ENCODE data around the gene HS2ST1. TPM values are rescaled to one million over a fixed set of nuclear protein-coding genes. Genes with fewer than 3 reads are reported as not detected.

HS2ST1 gene
- total and polyA plus RNA-seq, 4 donors: 4.1 to 20.3 (median 8.8) TPM

DNA sequence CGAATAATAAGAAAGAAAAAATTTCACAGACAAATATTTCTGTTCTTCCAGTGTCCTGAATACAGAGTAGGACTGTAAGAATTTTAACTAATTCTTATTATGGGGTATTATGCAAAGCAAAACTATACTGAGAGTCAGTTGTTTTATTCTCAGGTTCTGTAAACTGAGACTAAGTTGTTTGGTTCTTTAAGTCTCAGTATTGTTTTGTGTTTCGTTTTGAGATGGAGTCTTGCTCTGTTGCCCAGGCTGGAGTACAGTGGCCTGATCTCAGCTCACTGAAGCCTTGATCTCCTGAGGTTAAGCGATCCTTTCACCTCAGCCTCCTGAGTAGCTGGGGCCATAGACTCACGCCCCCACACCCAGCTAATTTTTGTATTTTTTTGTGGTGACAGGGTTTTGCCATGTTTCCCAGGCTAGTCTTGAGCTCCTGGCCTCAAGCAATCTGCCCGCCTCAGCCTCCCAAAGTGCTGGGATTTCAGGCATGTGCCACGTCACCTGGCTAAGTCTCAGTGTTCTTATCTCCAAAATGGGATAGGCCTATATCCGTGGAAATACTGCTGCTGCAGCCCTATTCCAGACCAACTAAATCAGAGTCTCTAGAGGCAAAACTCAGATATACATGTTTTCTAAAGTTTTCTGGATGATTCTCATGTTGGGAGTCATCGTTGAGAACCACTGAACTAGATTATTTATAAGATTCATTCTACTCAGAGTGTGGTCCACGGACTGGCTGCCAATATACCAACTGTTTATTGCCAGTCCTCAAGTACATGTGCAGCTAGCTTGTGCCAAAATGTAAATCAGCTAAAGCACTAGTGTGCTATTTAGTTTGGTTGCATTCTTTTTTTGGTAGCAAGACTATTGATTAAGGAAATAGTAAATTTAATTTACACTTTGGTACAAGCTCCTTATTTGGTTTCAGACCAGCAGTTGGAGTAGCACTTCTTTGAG is 116.6 kb downstream of the HS2ST1 start:
- DNase-seq (no peak), ATAC-seq (ENCODE audit: low FRiP score) (no peak)
- Histone ChIP-seq H3K4me3 (ENCODE audit: low read length in 2 of 2) (no peak overlapping the region), H3K4me1 (ENCODE audit: control insufficient read depth in 1 of 2, insufficient read depth in 2 of 2, low read length in 2 of 2) (no peaks in the 10 kb centered on the region), H3K27ac (ENCODE audit: low read depth in 1 of 2, low read length in 2 of 2) (no peak overlapping the region), H3K9me3 (ENCODE audit: control insufficient read depth, low read length) (no peaks in the 10 kb centered on the region), H3K27me3 (ENCODE audit: control insufficient read depth in 1 of 2, insufficient read depth in 2 of 2, low read length in 1 of 2) (no peaks in the 10 kb centered on the region), H3K36me3 (ENCODE audit: control insufficient read depth in 1 of 2, insufficient read depth in 2 of 2, low read length in 1 of 2) (no peaks in the 10 kb centered on the region)
- intact Hi-C loops (cut with DNase I): no loop called here
- WGBS, 2 donors: 85 to 88% methylated on average over 9 of the region's 9 CpGs

DNA sequence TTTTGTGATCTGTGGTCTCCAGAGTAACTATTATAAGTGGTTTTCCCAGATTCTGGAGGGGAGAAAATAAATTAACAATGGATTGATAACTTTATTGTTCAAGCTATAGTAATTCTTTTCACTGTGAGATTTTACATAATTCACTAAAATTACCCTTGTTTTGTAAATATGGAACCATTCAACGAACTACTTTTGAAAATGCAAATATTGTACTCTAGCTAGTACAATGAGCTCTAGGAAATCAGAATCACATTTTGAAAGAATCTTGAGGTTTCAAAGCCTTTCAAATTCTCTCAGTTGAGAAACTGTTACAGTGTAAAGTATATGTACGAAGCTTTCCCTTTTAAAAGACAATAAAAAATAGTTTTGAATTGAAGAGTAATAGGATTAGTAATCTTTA is 119.9 kb downstream of the HS2ST1 start:
- Histone ChIP-seq H3K36me3 (ENCODE audit: control insufficient read depth in 1 of 2, insufficient read depth in 2 of 2, low read length in 1 of 2) (no peaks in the 10 kb centered on the region), H3K27me3 (ENCODE audit: control insufficient read depth in 1 of 2, insufficient read depth in 2 of 2, low read length in 1 of 2) (no peaks in the 10 kb centered on the region), H3K9me3 (ENCODE audit: control insufficient read depth, low read length) (no peaks in the 10 kb centered on the region), H3K4me1 (ENCODE audit: control insufficient read depth in 1 of 2, insufficient read depth in 2 of 2, low read length in 2 of 2) (no peaks in the 10 kb centered on the region), H3K4me3 (ENCODE audit: low read length in 2 of 2) (no peak overlapping the region), H3K27ac (ENCODE audit: low read depth in 1 of 2, low read length in 2 of 2) (no peak overlapping the region)
- intact Hi-C loops (cut with DNase I): no loop called here
- ATAC-seq (ENCODE audit: low FRiP score) (no peak), DNase-seq (no peak)
- 90 to 94% methylated on average over 2 of the region's 2 CpGs for WGBS, 2 donors

DNA sequence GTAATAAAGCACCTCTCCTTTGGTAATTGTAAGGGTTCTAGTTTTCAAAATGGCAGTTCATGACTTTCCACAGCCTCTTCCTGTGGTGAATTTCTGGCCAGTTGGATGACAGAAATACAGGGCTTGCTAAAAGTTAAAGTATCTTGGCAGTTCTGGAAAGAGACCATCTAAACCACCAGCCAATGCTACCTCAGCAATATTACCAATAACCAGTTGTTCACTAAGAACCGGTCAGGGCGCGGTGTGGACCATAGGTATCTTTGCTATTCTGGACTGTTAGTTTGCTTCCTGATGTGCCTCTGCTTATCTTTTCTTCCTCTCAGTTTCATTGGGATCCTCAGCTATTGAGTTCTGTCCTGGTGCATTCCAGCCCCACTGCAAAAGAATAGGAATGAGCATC is 124.7 kb downstream of the HS2ST1 start:
- no peaks in the 10 kb centered on the region for H3K9me3 ChIP-seq (ENCODE audit: control insufficient read depth, low read length)

DNA sequence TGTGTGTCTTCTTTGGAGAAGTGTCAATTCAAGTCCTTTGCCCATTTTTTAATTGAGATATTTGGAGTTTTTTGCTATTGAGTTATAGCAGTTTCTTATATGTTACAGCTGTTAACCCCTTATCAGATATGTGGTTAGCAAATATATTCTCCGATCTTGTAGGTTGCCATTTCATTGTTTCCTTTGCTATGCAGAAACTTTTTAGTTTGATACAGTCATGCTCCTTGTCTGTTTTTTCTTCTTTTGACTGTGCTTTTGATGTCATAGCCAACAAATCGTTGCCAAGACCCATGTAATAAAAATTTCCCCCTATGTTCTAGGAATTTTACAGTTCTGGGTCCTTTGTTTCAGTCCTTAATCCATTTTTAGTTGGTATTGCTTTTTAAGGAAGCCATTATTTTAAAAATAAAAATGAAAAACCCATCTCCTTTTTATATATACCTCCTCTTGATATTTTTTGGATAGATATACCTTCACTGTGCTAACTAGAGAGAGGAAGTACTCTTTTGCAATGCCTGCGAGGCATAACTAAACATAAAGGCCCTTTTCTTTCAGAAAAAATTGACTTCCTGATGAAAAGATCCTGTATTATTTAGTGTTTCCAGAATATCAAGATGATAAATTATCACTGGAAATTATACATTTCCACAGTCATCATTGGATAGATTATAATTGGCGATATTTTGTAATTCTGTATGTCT is 127.8 kb downstream of the HS2ST1 start:
- ATAC-seq (ENCODE audit: low FRiP score): no peak
- intact Hi-C loops (cut with DNase I): no loop called here

More for the DNA sequence above, 124.7 kb downstream of the HS2ST1 start:
- Histone ChIP-seq H3K27ac (ENCODE audit: low read depth in 1 of 2, low read length in 2 of 2) (no peak overlapping the region), H3K4me3 (ENCODE audit: low read length in 2 of 2) (no peak overlapping the region), H3K27me3 (ENCODE audit: control insufficient read depth in 1 of 2, insufficient read depth in 2 of 2, low read length in 1 of 2) (no peaks in the 10 kb centered on the region), H3K4me1 (ENCODE audit: control insufficient read depth in 1 of 2, insufficient read depth in 2 of 2, low read length in 2 of 2) (no peaks in the 10 kb centered on the region), H3K36me3 (ENCODE audit: control insufficient read depth in 1 of 2, insufficient read depth in 2 of 2, low read length in 1 of 2) (no peaks in the 10 kb centered on the region)
- ATAC-seq (ENCODE audit: low FRiP score) (no peak), DNase-seq (no peak)
- intact Hi-C loops (cut with DNase I): no loop called here
- 98 to 100% methylated on average over 3 of the region's 3 CpGs for WGBS, 2 donors

DNA sequence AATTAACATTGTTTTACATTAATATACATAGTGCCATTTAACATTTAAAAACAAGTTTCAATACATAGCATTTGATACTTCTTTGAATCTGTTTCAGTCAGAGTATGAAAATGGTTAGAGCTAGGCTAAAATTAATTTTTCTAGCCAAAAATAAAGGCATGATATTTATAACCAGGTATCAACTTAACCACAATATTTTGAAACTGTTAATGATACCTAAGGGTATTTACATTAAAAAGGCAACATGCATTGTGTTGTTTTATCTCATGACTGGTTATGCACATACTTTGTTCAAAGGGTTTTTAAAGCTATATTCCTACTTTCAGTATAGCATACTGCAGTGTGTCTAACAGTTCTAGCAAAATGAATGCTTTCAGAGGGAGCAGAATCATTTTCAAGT is 130.0 kb downstream of the HS2ST1 start:
- intact Hi-C loops (cut with DNase I): no loop called here
- no peak for ATAC-seq (ENCODE audit: low FRiP score)
- no peak overlapping the region for H3K27ac ChIP-seq (ENCODE audit: low read depth in 1 of 2, low read length in 2 of 2)
- H3K36me3 ChIP-seq (ENCODE audit: control insufficient read depth in 1 of 2, insufficient read depth in 2 of 2, low read length in 1 of 2): no peaks in the 10 kb centered on the region
- H3K9me3 ChIP-seq (ENCODE audit: control insufficient read depth, low read length): no peaks in the 10 kb centered on the region
- DNase-seq: no peak
- no peak overlapping the region for H3K4me3 ChIP-seq (ENCODE audit: low read length in 2 of 2)
- H3K27me3 ChIP-seq (ENCODE audit: control insufficient read depth in 1 of 2, insufficient read depth in 2 of 2, low read length in 1 of 2): no peaks in the 10 kb centered on the region
- H3K4me1 ChIP-seq (ENCODE audit: control insufficient read depth in 1 of 2, insufficient read depth in 2 of 2, low read length in 2 of 2): no peaks in the 10 kb centered on the region

More for the DNA sequence above, 127.8 kb downstream of the HS2ST1 start:
- no peak overlapping the region for H3K27ac ChIP-seq (ENCODE audit: low read depth in 1 of 2, low read length in 2 of 2)
- no peaks in the 10 kb centered on the region for H3K27me3 ChIP-seq (ENCODE audit: control insufficient read depth in 1 of 2, insufficient read depth in 2 of 2, low read length in 1 of 2)
- no peaks in the 10 kb centered on the region for H3K9me3 ChIP-seq (ENCODE audit: control insufficient read depth, low read length)
- H3K4me1 ChIP-seq (ENCODE audit: control insufficient read depth in 1 of 2, insufficient read depth in 2 of 2, low read length in 2 of 2): no peaks in the 10 kb centered on the region
- no peaks in the 10 kb centered on the region for H3K36me3 ChIP-seq (ENCODE audit: control insufficient read depth in 1 of 2, insufficient read depth in 2 of 2, low read length in 1 of 2)
- H3K4me3 ChIP-seq (ENCODE audit: low read length in 2 of 2): no peak overlapping the region
- DNase-seq: no peak
- 76 to 80% methylated on average over 4 of the region's 4 CpGs for whole genome bisulfite sequencing, 2 donors

DNA sequence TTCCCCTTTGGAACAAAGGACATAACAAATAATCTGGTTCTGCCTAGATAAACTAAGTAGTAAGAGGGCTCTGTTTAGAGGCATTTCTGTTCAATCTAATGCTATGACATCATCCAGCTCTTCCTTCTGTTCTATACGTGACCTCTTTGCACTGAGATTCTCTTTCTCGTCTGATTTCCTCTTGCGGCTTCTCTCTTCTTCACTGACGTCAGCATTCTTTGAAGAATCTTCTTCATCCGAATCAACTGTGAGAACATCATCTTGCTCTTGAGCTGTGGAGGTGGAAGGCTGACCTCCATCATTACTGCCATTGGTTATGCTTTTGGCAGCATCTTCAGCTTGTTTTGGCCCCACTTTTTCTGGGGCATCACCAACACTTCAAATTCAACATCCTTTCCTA is 130.4 kb downstream of the HS2ST1 start:
- no peaks in the 10 kb centered on the region for H3K27me3 ChIP-seq (ENCODE audit: control insufficient read depth in 1 of 2, insufficient read depth in 2 of 2, low read length in 1 of 2)
- no peaks in the 10 kb centered on the region for H3K36me3 ChIP-seq (ENCODE audit: control insufficient read depth in 1 of 2, insufficient read depth in 2 of 2, low read length in 1 of 2)
- no peaks in the 10 kb centered on the region for H3K4me1 ChIP-seq (ENCODE audit: control insufficient read depth in 1 of 2, insufficient read depth in 2 of 2, low read length in 2 of 2)
- 87 to 92% methylated on average over 5 of the region's 5 CpGs for WGBS, 2 donors
- ATAC-seq (ENCODE audit: low FRiP score) (no peak), DNase-seq (no peak)
- no peak overlapping the region for H3K27ac ChIP-seq (ENCODE audit: low read depth in 1 of 2, low read length in 2 of 2)
- intact Hi-C loops (cut with DNase I): no loop called here
- no peaks in the 10 kb centered on the region for H3K9me3 ChIP-seq (ENCODE audit: control insufficient read depth, low read length)
- H3K4me3 ChIP-seq (ENCODE audit: low read length in 2 of 2): no peak overlapping the region

DNA sequence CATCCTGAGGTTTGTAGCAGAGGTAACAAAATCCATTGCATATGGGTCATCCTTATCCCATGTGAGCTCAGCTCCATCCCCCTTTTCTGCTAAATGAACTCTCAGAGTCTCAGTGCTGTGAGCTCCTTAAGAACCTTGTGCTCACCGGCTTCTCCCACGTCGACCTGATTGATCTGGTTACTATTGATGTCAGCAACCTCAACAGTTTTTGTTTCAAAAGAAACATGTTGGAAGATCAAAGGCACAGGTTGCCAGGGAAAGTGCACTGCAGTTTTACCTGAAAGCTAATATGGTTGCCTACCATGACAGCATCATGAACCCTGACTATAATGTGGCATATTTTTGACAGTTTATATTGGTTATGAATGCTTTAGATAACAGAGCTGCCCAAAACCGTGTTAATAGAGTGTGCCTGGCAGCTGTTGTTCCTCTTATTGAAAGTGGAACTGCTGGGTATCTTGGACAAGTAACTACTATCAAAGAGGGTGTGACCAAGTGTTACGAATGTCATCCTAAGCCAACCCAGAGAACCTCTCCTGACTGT is 131.4 kb downstream of the HS2ST1 start:
- ATAC-seq (ENCODE audit: low FRiP score) (no peak), DNase-seq (no peak)
- no peaks in the 10 kb centered on the region for H3K27me3 ChIP-seq (ENCODE audit: control insufficient read depth in 1 of 2, insufficient read depth in 2 of 2, low read length in 1 of 2)
- H3K27ac ChIP-seq (ENCODE audit: low read depth in 1 of 2, low read length in 2 of 2): no peak overlapping the region
- 75 to 76% methylated on average over 5 of the region's 5 CpGs for WGBS, 2 donors
- no peak overlapping the region for H3K4me3 ChIP-seq (ENCODE audit: low read length in 2 of 2)
- H3K9me3 ChIP-seq (ENCODE audit: control insufficient read depth, low read length): no peaks in the 10 kb centered on the region
- no peaks in the 10 kb centered on the region for H3K4me1 ChIP-seq (ENCODE audit: control insufficient read depth in 1 of 2, insufficient read depth in 2 of 2, low read length in 2 of 2)
- intact Hi-C loops (cut with DNase I): no loop called here
- H3K36me3 ChIP-seq (ENCODE audit: control insufficient read depth in 1 of 2, insufficient read depth in 2 of 2, low read length in 1 of 2): no peaks in the 10 kb centered on the region

DNA sequence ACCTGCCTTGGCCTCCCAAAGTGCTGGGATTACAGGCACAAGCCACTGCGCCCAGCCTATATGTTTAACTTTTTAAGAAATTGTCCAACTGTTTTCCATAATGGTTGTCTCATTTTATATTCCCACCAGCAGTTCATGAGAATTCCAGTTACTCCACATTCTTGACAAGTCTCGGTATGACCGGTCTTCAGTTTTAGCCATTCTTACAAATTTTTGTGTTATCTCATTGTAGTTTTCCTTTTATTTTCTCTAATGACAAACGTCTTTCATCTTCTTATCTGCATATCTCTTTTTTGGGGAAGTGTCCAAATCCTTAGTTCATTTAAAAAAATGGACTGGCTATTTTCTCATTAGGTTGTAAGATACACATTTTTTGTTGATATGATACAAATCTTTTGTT is 132.5 kb downstream of the HS2ST1 start:
- Histone ChIP-seq H3K4me3 (ENCODE audit: low read length in 2 of 2) (no peak overlapping the region), H3K27ac (ENCODE audit: low read depth in 1 of 2, low read length in 2 of 2) (no peak overlapping the region), H3K27me3 (ENCODE audit: control insufficient read depth in 1 of 2, insufficient read depth in 2 of 2, low read length in 1 of 2) (no peaks in the 10 kb centered on the region), H3K36me3 (ENCODE audit: control insufficient read depth in 1 of 2, insufficient read depth in 2 of 2, low read length in 1 of 2) (no peaks in the 10 kb centered on the region), H3K4me1 (ENCODE audit: control insufficient read depth in 1 of 2, insufficient read depth in 2 of 2, low read length in 2 of 2) (no peaks in the 10 kb centered on the region), H3K9me3 (ENCODE audit: control insufficient read depth, low read length) (no peaks in the 10 kb centered on the region)
- intact Hi-C loops (cut with DNase I): no loop called here
- DNase-seq (no peak), ATAC-seq (ENCODE audit: low FRiP score) (no peak)
- 58 to 60% methylated on average over 4 of the region's 4 CpGs for WGBS, 2 donors

All from aorta (tissue), 5 donors.